K562 (cell line): Measurements from ENCODE around the gene ZNF775. TPM values are rescaled to one million over a fixed set of nuclear protein-coding genes. Genes with fewer than 3 reads are reported as not detected.

Experiments
- ADNP ChIP-seq: fragments of 200-800 bp; sonication (Bioruptor generic); IDR thresholded peaks from 2 replicates; pipeline ENCODE4 v1.6.1; 2016; ENCODE audit warnings: missing genetic modification characterization, missing compliant biosample characterization
- ATF1 ChIP-seq, 2 experiments: fragments of 450-650 bp in 1 of 2; IDR thresholded peaks; 2 replicates each; pipeline ENCODE4 v1.6.1; 2016; ENCODE audit warnings: missing compliant biosample characterization in 1 of 2, missing genetic modification characterization in 1 of 2
- ELF4 ChIP-seq: fragments of 450-650 bp; formaldehyde crosslinking; IDR thresholded peaks from 2 replicates; pipeline ENCODE4 v1.4.0; 2022; ENCODE audit warnings: missing genetic modification characterization
- FOXJ2 ChIP-seq: fragments of 200-800 bp; sonication (Bioruptor generic); IDR thresholded peaks from 2 replicates; pipeline ENCODE4 v1.6.1; 2016; ENCODE audit warnings: missing genetic modification characterization, missing compliant biosample characterization
- GABPB1 ChIP-seq: sonication (generic); formaldehyde crosslinking; IDR thresholded peaks from 2 replicates; pipeline ENCODE4 v1.8.0; 2022; ENCODE audit warnings: mild to moderate bottlenecking, missing genetic modification reagents
- KLF6 ChIP-seq: fragments of 250-450 bp; sonication (Bioruptor Pico); IDR thresholded peaks from 2 replicates; pipeline ENCODE4 v1.4.0; 2020; ENCODE audit warnings: mild to moderate bottlenecking, moderate library complexity, borderline replicate concordance
- NFXL1 ChIP-seq: fragments of 450-650 bp; formaldehyde crosslinking; IDR thresholded peaks from 2 replicates; pipeline ENCODE4 v1.4.0; 2021; ENCODE audit warnings: mild to moderate bottlenecking
- NUFIP1 ChIP-seq: fragments of 450-650 bp; IDR thresholded peaks from 2 replicates; pipeline ENCODE4 v1.6.1; 2018; ENCODE audit not compliant: partially characterized antibody
- PCBP2 ChIP-seq: fragments of 200-400 bp; formaldehyde crosslinking; IDR thresholded peaks from 2 replicates; pipeline ENCODE4 v1.6.1; 2018; ENCODE audit warnings: low read length, low read depth, mild to moderate bottlenecking, moderate library complexity; ENCODE audit not compliant: poor library complexity, severe bottlenecking
- PHF8 ChIP-seq: fragments of 200-600 bp; sonication (generic); IDR thresholded peaks from 2 replicates; pipeline ENCODE4 v1.6.1; 2012; ENCODE audit warnings: mixed run types, mild to moderate bottlenecking, inconsistent platforms, low read length, moderate library complexity, borderline replicate concordance
- SIRT6 ChIP-seq: IDR thresholded peaks from one replicate; pipeline ENCODE4 v1.6.1; 2012; ENCODE audit warnings: low read depth, mild to moderate bottlenecking, control low read depth, inconsistent platforms, low read length, moderate library complexity
- ZNF668 ChIP-seq: fragments of 250-450 bp; sonication (Bioruptor Pico); IDR thresholded peaks from 2 replicates; pipeline ENCODE4 v1.8.0; 2022; ENCODE audit warnings: mild to moderate bottlenecking, inconsistent platforms
- polyA plus RNA-seq, 8 experiments: library from polyadenylated mRNA; depleted of rRNA in 4 of 8; stranded (reverse) in 5 of 8; unstranded in 3 of 8; fragments of >200 nt; fragmentation: Nextera tagmentation in 2 of 8; fragmentation: Illumina TruSeq in 1 of 8; extraction: Ambion mirVana in 2 of 8; extraction: Trizol in 1 of 8; gene quantifications; 2 replicates each; pipeline versions ENCODE4 v1.2.1 to v1.2.3, GENCODE V29; 2011 to 2014; ENCODE audit warnings: inconsistent platforms in 1 of 8, missing spikeins in 1 of 8
- total RNA-seq, 7 experiments: library from RNA; depleted of rRNA in 6 of 7; stranded (reverse); fragments of >200 nt in 6 of 7; fragmentation: Illumina TruSeq in 2 of 7; extraction: Trizol in 2 of 7; gene quantifications; 2 replicates each; pipeline versions ENCODE4 v1.2.1 to v1.2.3, GENCODE V29; 2011 to 2021; ENCODE audit warnings: low replicate concordance in 1 of 7
- TF ChIP-seq, protein P1 (sequence below): sonication (generic); formaldehyde crosslinking; IDR thresholded peaks from 2 replicates; pipeline ENCODE4 v1.8.1; 2023; ENCODE audit warnings: mild to moderate bottlenecking, missing genetic modification reagents, moderate library complexity
- TF ChIP-seq, protein P2 (sequence below): fragments of 450-650 bp; formaldehyde crosslinking; IDR thresholded peaks from 2 replicates; pipeline ENCODE4 v1.4.0; 2020; ENCODE audit warnings: mild to moderate bottlenecking, moderate library complexity
- TF ChIP-seq, protein P3 (sequence below): fragments of 450-650 bp; IDR thresholded peaks from 2 replicates; pipeline ENCODE4 v1.6.1; 2016
- TF ChIP-seq, protein P4 (sequence below), 2 experiments: fragments of 450-650 bp; IDR thresholded peaks; 2 replicates each; pipeline ENCODE4 v1.6.1; 2018; ENCODE audit warnings: mild to moderate bottlenecking in 2 of 2, low read depth in 1 of 2; ENCODE audit not compliant: partially characterized antibody in 2 of 2
- TF ChIP-seq, protein P5 (sequence below): fragments of 450-650 bp; conservative IDR thresholded peaks from 2 replicates; pipeline ENCODE4 v1.6.1; 2016; ENCODE audit warnings: missing genetic modification characterization, low read depth, mild to moderate bottlenecking, missing compliant biosample characterization, moderate library complexity

Gene ZNF775
- total and polyA plus RNA-seq, 9 of the 15 experiments (the other 6 are each of a cell fraction or from before 2014, with no cell fraction given), result 0.04 to 18.7 (median 4.9) TPM

DNA sequence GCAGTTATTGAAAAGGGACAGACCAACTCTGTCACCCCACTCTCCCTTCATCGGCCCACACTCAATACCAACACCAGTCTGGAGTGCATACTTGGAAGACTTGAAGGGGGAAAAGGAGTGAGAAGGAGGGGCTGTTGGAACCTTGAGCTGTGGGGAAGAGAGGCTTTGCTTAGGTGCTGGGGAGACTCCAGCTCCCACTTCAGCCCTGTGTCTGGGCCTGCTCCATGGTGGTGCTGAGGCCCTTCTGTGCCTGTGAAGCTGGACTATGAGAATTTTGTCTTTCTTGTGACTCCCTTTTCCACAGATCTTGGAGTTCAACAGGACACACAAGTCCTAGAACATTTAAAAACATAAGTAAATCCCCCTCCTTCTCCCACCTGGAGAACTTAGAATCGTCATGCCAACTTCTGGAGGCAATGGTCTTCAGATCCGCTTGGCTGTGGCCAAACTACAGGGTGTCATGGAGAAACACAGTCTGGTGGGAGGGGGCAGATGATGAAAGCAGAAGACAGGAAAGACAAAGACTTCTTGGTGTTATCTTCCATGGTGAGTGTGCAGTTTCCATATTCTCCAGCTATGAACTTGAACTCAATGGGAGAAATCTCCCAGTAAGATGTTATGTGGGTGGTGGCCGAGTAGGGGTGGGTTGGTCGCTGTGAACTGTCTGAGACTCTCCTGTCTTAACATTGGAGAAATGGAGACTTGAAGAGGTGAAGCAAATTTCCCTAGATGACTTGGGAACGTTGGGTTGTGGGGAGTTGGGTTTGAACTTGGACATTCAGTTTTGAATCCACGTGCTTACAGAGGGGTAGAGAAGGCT lies 52.9 kb downstream of the ZNF775 start (continued):
- TF ChIP-seq FOXJ2 (tag), result peak; percentile 68
- peak; percentile 60; the same call in 1 of the 2 replicates for TF ChIP-seq ZNF668 (CRISPR knock-in tag)
- TF ChIP-seq GABPB1 (CRISPR knock-in tag), result no peak
- peak; percentile 54; the same call in 1 of the 2 replicates for TF ChIP-seq NFXL1
- TF ChIP-seq, protein P1, sequence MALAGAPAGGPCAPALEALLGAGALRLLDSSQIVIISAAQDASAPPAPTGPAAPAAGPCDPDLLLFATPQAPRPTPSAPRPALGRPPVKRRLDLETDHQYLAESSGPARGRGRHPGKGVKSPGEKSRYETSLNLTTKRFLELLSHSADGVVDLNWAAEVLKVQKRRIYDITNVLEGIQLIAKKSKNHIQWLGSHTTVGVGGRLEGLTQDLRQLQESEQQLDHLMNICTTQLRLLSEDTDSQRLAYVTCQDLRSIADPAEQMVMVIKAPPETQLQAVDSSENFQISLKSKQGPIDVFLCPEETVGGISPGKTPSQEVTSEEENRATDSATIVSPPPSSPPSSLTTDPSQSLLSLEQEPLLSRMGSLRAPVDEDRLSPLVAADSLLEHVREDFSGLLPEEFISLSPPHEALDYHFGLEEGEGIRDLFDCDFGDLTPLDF (CRISPR knock-in tag), result peak; percentile 46; the same call in 1 of the 2 replicates
- TF ChIP-seq, protein P2, sequence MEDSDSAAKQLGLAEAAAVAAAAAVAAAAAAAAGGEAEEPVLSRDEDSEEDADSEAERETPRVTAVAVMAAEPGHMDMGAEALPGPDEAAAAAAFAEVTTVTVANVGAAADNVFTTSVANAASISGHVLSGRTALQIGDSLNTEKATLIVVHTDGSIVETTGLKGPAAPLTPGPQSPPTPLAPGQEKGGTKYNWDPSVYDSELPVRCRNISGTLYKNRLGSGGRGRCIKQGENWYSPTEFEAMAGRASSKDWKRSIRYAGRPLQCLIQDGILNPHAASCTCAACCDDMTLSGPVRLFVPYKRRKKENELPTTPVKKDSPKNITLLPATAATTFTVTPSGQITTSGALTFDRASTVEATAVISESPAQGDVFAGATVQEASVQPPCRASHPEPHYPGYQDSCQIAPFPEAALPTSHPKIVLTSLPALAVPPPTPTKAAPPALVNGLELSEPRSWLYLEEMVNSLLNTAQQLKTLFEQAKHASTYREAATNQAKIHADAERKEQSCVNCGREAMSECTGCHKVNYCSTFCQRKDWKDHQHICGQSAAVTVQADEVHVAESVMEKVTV (CRISPR knock-in tag), result 0 out of 2 replicates have a peak, but pooled peaks have one; percentile 8
- TF ChIP-seq, protein P3, sequence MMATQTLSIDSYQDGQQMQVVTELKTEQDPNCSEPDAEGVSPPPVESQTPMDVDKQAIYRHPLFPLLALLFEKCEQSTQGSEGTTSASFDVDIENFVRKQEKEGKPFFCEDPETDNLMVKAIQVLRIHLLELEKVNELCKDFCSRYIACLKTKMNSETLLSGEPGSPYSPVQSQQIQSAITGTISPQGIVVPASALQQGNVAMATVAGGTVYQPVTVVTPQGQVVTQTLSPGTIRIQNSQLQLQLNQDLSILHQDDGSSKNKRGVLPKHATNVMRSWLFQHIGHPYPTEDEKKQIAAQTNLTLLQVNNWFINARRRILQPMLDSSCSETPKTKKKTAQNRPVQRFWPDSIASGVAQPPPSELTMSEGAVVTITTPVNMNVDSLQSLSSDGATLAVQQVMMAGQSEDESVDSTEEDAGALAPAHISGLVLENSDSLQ, result 0 out of 2 replicates have a peak, but pooled peaks have one; percentile 15
- no peak for TF ChIP-seq ADNP
- TF ChIP-seq, protein P4, sequence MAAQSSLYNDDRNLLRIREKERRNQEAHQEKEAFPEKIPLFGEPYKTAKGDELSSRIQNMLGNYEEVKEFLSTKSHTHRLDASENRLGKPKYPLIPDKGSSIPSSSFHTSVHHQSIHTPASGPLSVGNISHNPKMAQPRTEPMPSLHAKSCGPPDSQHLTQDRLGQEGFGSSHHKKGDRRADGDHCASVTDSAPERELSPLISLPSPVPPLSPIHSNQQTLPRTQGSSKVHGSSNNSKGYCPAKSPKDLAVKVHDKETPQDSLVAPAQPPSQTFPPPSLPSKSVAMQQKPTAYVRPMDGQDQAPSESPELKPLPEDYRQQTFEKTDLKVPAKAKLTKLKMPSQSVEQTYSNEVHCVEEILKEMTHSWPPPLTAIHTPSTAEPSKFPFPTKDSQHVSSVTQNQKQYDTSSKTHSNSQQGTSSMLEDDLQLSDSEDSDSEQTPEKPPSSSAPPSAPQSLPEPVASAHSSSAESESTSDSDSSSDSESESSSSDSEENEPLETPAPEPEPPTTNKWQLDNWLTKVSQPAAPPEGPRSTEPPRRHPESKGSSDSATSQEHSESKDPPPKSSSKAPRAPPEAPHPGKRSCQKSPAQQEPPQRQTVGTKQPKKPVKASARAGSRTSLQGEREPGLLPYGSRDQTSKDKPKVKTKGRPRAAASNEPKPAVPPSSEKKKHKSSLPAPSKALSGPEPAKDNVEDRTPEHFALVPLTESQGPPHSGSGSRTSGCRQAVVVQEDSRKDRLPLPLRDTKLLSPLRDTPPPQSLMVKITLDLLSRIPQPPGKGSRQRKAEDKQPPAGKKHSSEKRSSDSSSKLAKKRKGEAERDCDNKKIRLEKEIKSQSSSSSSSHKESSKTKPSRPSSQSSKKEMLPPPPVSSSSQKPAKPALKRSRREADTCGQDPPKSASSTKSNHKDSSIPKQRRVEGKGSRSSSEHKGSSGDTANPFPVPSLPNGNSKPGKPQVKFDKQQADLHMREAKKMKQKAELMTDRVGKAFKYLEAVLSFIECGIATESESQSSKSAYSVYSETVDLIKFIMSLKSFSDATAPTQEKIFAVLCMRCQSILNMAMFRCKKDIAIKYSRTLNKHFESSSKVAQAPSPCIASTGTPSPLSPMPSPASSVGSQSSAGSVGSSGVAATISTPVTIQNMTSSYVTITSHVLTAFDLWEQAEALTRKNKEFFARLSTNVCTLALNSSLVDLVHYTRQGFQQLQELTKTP (IDR thresholded peaks at IDR 0.05; ENCODE audit: low read depth in 1 of 2, partially characterized antibody in 2 of 2), result peak in 1 of 2 experiments; percentile 52
- 0 out of 2 replicates have a peak, but pooled peaks have one; percentile 52 for TF ChIP-seq KLF6 (CRISPR knock-in tag)
- no peak for TF ChIP-seq ATF1 (CRISPR knock-in tag; IDR thresholded peaks at IDR 0.05)
- peak; percentile 77 for TF ChIP-seq ATF1 (tag; IDR thresholded peaks at IDR 0.05)
- TF ChIP-seq ELF4 (CRISPR knock-in tag), result peak; percentile 78
- TF ChIP-seq, protein P5, sequence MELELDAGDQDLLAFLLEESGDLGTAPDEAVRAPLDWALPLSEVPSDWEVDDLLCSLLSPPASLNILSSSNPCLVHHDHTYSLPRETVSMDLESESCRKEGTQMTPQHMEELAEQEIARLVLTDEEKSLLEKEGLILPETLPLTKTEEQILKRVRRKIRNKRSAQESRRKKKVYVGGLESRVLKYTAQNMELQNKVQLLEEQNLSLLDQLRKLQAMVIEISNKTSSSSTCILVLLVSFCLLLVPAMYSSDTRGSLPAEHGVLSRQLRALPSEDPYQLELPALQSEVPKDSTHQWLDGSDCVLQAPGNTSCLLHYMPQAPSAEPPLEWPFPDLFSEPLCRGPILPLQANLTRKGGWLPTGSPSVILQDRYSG, result peak; percentile 91
- TF ChIP-seq PCBP2, result no peak
- TF ChIP-seq NUFIP1, result no peak
- no peak; the same call in 1 of the 2 replicates for TF ChIP-seq PHF8
- no peak for TF ChIP-seq SIRT6
